SIG-M5 treated with dmso at 0.1 percent for 504 hours (cell line): ENCODE results near the gene CDH4.

ENCODE experiments used
- DNase-seq: peaks from one replicate; lab custom pipeline; 2025; ENCODE audit not compliant: unreplicated experiment; lab: John Stamatoyannopoulos, UW

Gene CDH4

GRCh38 chr20:61483336-61484067 lies 231.4 kb downstream of the CDH4 start:
- no peak for DNase-seq

DNA sequence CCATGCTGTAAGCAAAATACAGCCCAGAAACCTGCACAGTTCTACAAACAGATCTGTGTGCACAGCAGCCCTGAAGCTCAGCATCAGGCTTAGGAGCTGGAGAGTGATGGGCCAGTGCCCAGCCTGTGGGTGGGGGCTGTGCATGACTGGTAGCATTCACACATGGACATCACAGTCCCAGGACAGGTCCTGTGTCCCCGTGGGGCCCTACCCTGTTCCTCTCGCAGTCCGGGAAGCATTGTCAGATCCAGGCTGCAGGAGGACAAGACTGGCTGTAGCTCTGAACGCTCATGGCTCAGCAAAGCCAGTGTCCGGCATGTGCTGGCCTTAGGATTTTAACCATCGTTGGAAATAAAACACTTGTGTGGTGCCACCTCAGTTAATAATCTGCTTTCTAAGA lies 234.1 kb downstream of the CDH4 start:
- no peak for DNase-seq

GRCh38 chr20:61487346-61487996 lies 235.4 kb downstream of the CDH4 start:
- no peak for DNase-seq

GRCh38 chr20:61487997-61488371 lies 235.9 kb downstream of the CDH4 start:
- DNase-seq = no peak

- no peak for DNase-seq
Observed at GRCh38 chr20:61490721-61491120, 238.7 kb downstream of the CDH4 start.

DNA sequence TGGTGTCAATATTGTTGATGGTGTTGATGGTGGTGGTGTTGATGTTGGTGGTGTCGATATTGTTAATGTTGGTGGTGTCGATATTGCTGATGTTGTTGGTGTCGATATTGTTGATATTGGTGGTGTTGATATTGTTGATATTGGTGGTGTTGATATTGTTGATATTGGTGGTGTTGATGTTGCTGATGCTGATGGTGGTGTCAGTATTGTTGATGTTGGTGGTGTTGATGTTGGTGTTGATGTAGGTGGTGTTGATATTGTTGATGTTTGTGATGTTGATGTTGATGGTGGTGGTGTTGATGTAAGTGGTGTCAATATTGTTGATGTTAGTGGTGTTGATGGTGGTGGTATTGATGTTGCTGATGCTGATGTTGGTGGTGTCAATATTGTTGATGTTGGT lies 240.0 kb downstream of the CDH4 start:
- DNase-seq = no peak

DNA sequence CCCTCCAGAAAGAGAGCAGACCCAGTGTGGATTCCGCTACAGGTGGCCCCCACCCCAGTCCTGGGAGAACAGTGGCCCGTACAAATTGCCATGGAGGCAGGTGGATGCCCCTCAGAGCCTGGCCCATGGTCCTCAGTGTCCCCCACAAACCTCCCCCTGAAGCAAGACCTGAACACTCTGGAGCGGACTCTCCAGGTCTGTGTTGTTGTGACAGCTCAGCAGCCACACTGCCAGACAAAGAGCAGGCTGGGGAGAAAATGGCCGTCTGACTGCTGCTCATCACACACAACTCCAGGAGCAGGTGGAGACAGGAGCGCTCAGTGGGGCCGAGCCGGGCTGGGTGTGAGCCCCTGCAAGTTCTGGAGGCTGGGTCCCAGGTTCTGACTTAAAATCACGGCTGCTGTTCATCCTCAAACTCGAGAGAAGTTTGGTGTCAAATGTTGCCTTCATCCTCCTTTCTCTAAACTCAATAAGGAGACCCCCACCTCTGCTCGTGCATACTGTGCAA lies 241.8 kb downstream of the CDH4 start:
- no peak for DNase-seq

DNA sequence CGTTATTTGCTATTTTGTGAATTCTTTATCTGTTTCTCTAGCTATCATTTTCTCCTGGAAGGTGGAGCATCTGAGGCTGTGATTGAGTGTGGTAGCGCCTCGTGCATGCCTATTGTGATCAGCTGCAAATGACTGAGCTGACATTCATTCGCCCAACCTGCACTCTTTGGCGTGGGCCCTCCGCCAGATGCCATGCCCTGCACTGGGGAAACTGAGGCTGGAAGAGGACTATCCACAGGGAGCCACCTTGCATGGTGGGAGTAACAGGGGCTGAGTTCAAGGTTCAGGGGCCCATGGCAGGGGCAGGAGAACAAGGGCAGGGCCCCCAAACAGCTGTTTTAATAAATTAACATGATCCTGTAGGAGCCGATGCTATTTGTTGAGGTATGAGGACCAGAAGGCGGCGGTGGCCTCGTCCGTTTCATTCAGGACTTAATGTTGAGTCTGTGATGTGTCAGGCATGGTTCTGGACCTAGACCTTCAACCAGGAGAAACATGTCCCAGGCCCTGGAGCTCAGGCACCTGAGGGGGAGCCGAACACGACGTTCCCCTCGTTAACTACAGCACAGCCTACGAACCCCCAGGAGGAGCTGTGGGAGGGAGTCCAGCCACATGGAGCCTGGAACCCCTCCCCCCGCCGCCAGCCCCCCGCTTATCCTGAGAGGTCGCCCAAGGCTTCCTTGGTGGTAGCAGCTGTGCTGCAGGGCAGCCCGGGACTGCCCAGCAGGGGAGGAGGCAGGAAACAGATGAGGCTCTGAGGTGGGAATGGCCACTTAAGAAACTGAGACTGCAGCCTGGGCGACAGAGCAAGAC lies 242.9 kb downstream of the CDH4 start:
- DNase-seq = no peak

GRCh38 chr20:61497029-61497627 lies 245.1 kb downstream of the CDH4 start:
- no peak for DNase-seq

GRCh38 chr20:61499859-61500554 lies 247.9 kb downstream of the CDH4 start:
- DNase-seq = no peak

GRCh38 chr20:61500791-61501321 lies 248.8 kb downstream of the CDH4 start:
- DNase-seq = no peak

DNA sequence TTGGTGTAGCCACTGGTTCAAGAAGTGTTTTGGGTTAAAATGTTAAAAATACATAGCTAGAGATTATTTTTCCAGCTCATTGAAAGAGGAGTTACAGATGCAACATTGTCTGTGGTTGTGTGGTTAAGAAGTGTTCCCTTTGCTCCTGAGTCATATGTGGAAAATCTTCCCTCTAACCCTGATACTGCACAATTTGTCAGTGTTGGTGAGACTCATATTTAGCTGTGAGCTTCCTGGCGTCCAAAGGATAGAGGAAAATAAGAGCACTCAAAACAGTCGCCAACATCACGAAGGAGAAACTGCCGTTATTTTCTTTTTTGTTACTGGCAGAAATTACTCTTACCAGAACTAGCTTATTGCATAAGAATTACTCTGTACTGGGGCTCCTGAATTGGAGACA lies 250.4 kb downstream of the CDH4 start:
- no peak for DNase-seq

GRCh38 chr20:61503106-61503505 lies 251.0 kb downstream of the CDH4 start:
- DNase-seq = no peak

- no peak for DNase-seq
Observed at GRCh38 chr20:61505508-61505907, 253.4 kb downstream of the CDH4 start.

GRCh38 chr20:61507778-61508177 lies 255.7 kb downstream of the CDH4 start:
- DNase-seq = no peak

- DNase-seq = no peak
Observed at GRCh38 chr20:61508301-61509096, 256.4 kb downstream of the CDH4 start.

GRCh38 chr20:61510778-61511330 lies 258.8 kb downstream of the CDH4 start:
- no peak for DNase-seq

DNA sequence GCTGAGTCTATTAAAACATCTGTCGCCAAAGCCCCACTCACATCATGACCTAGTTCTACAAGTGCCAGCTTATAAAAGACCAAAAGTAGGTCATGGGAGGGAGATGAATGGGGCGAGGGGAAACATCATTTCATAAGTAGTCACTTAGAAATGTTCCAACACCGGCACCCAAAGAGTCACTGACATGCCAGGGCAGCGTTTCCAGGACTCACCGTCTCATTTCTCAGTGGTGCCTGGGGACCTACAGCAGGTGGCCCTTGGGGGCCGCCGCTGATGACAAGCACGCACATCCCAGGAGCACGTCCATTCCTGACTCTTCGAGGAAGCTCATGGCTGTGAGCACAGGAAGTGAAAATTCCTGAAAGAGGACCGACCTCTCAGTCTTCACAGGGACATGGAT lies 260.4 kb downstream of the CDH4 start:
- no peak for DNase-seq
